ENCODE measurements around the gene CLUH. TPM values are rescaled to one million over a fixed set of nuclear protein-coding genes. Genes with fewer than 3 reads are reported as not detected.
"Not testable (repeated sequence)": the region's sequence is repeated elsewhere in the genome, so short reads cannot be mapped to it uniquely, and the experiment has no call there.

The CLUH gene
- total RNA-seq, 1 donor from 2014 or later = 36.0 TPM

GRCh38 chr17:2680961-2681360 lies 30.6 kb downstream of the CLUH start:
- peaks cover 44% of the 10 kb centered on the region for H3K36me3 Mint-ChIP-seq (ENCODE audit: low read depth)
- peak overlapping the region; percentile 65 for H3K27ac Mint-ChIP-seq (ENCODE audit: unreplicated experiment)

GRCh38 chr17:2679247-2679646 lies 32.3 kb downstream of the CLUH start:
- Mint-ChIP-seq H3K36me3 (ENCODE audit: low read depth) (peaks cover 49% of the 10 kb centered on the region), H3K4me1 (ENCODE audit: low read depth) (peaks cover 22% of the 10 kb centered on the region)
- not testable (repeated sequence) for DNase-seq (ENCODE audit: low spot score); H3K9me3 Mint-ChIP-seq (ENCODE audit: low read depth); H3K4me3 Mint-ChIP-seq (ENCODE audit: unreplicated experiment); H3K27me3 Mint-ChIP-seq (ENCODE audit: low read depth); H3K27ac Mint-ChIP-seq (ENCODE audit: unreplicated experiment)

More at GRCh38 chr17:2680961-2681360, 30.6 kb downstream of the CLUH start:
- Mint-ChIP-seq H3K9me3 (ENCODE audit: low read depth) (no peaks in the 10 kb centered on the region), H3K4me3 (ENCODE audit: unreplicated experiment) (no peak overlapping the region), H3K4me1 (ENCODE audit: low read depth) (peaks cover 22% of the 10 kb centered on the region), H3K27me3 (ENCODE audit: low read depth) (no peaks in the 10 kb centered on the region)
- no peak for DNase-seq (ENCODE audit: low spot score)
- TF ChIP-seq CTCF (IDR thresholded peaks at IDR 0.05) = no peak

- no peaks in the 10 kb centered on the region for H3K4me1 Mint-ChIP-seq (ENCODE audit: low read depth)
- no peak overlapping the region for H3K27ac Mint-ChIP-seq (ENCODE audit: unreplicated experiment)
- TF ChIP-seq CTCF (IDR thresholded peaks at IDR 0.05) = no peak
- no peaks in the 10 kb centered on the region for H3K9me3 Mint-ChIP-seq (ENCODE audit: low read depth)
- DNase-seq (ENCODE audit: low spot score) = no peak
- H3K36me3 Mint-ChIP-seq (ENCODE audit: low read depth) = peaks cover 35% of the 10 kb centered on the region
- no peak overlapping the region for H3K4me3 Mint-ChIP-seq (ENCODE audit: unreplicated experiment)
- no peaks in the 10 kb centered on the region for H3K27me3 Mint-ChIP-seq (ENCODE audit: low read depth)
Measured at GRCh38 chr17:2672026-2672425, 39.5 kb downstream of the CLUH start.

GRCh38 chr17:2660410-2660809 lies 51.2 kb downstream of the CLUH start:
- peaks cover 33% of the 10 kb centered on the region for H3K4me1 Mint-ChIP-seq (ENCODE audit: low read depth)

GRCh38 chr17:2659337-2659736 lies 52.2 kb downstream of the CLUH start:
- DNase-seq (ENCODE audit: low spot score); H3K27me3 Mint-ChIP-seq (ENCODE audit: low read depth); H3K36me3 Mint-ChIP-seq (ENCODE audit: low read depth); H3K4me3 Mint-ChIP-seq (ENCODE audit: unreplicated experiment); H3K9me3 Mint-ChIP-seq (ENCODE audit: low read depth): not testable (repeated sequence)
- Mint-ChIP-seq H3K27ac (ENCODE audit: unreplicated experiment) (peak overlapping the region; percentile 22), H3K4me1 (ENCODE audit: low read depth) (peaks cover 31% of the 10 kb centered on the region)

More at GRCh38 chr17:2660410-2660809, 51.2 kb downstream of the CLUH start:
- DNase-seq (ENCODE audit: low spot score); H3K4me3 Mint-ChIP-seq (ENCODE audit: unreplicated experiment); H3K36me3 Mint-ChIP-seq (ENCODE audit: low read depth); H3K27me3 Mint-ChIP-seq (ENCODE audit: low read depth); H3K9me3 Mint-ChIP-seq (ENCODE audit: low read depth): not testable (repeated sequence)
- peak overlapping the region; percentile 29 for H3K27ac Mint-ChIP-seq (ENCODE audit: unreplicated experiment)

GRCh38 chr17:2656283-2656682 lies 55.3 kb downstream of the CLUH start:
- Mint-ChIP-seq H3K9me3 (ENCODE audit: low read depth) (no peaks in the 10 kb centered on the region), H3K27ac (ENCODE audit: unreplicated experiment) (peak overlapping the region; percentile 32), H3K4me3 (ENCODE audit: unreplicated experiment) (no peak overlapping the region), H3K4me1 (ENCODE audit: low read depth) (peaks cover 26% of the 10 kb centered on the region), H3K36me3 (ENCODE audit: low read depth) (peaks cover 14% of the 10 kb centered on the region), H3K27me3 (ENCODE audit: low read depth) (no peaks in the 10 kb centered on the region)
- no peak for DNase-seq (ENCODE audit: low spot score)
- no peak for TF ChIP-seq CTCF (IDR thresholded peaks at IDR 0.05)

- Mint-ChIP-seq H3K36me3 (ENCODE audit: low read depth) (peaks cover 12% of the 10 kb centered on the region), H3K27ac (ENCODE audit: unreplicated experiment) (peak overlapping the region; percentile 59), H3K9me3 (ENCODE audit: low read depth) (no peaks in the 10 kb centered on the region), H3K4me1 (ENCODE audit: low read depth) (peaks cover 27% of the 10 kb centered on the region), H3K4me3 (ENCODE audit: unreplicated experiment) (no peak overlapping the region), H3K27me3 (ENCODE audit: low read depth) (no peaks in the 10 kb centered on the region)
- no peak for DNase-seq (ENCODE audit: low spot score)
- no peak for TF ChIP-seq CTCF (IDR thresholded peaks at IDR 0.05)
Measured at GRCh38 chr17:2655546-2655945, 56.0 kb downstream of the CLUH start.

- not testable (repeated sequence) for H3K9me3 Mint-ChIP-seq (ENCODE audit: low read depth); H3K27ac Mint-ChIP-seq (ENCODE audit: unreplicated experiment); H3K27me3 Mint-ChIP-seq (ENCODE audit: low read depth); DNase-seq (ENCODE audit: low spot score); H3K4me3 Mint-ChIP-seq (ENCODE audit: unreplicated experiment)
- H3K36me3 Mint-ChIP-seq (ENCODE audit: low read depth) = peaks cover 13% of the 10 kb centered on the region
- peaks cover 18% of the 10 kb centered on the region for H3K4me1 Mint-ChIP-seq (ENCODE audit: low read depth)
Measured at GRCh38 chr17:2652911-2653310, 58.7 kb downstream of the CLUH start.

Data from chondrocyte (in vitro differentiated cells).